Stimulated activated naive CD8-positive, alpha-beta T cell treated with anti-CD3 and anti-CD28 coated beads, Interleukin-15, Interleukin-2, amounts not matched to agents 100 ng/mL and 50 ng/mL, for 24 hours (primary cell): Measurements from ENCODE around the gene WDHD1.
A peak's percentile ranks its signal among the peaks of the same experiment; 100 is the strongest.
"Not testable (repeated sequence)": the region's sequence is repeated elsewhere in the genome, so short reads cannot be mapped to it uniquely, and the experiment has no call there.

ENCODE experiments used
- H3K27ac Mint-ChIP-seq: one replicate; pipeline ENCODE4 v1.8.0; 2021; ENCODE audit warnings: mild to moderate bottlenecking, mixed read lengths
- H3K27me3 Mint-ChIP-seq: one replicate; pipeline ENCODE4 v1.8.0; 2021; ENCODE audit warnings: mixed read lengths
- H3K36me3 Mint-ChIP-seq: one replicate; pipeline ENCODE4 v1.8.0; 2021; ENCODE audit warnings: low read depth, mixed read lengths
- H3K4me1 Mint-ChIP-seq: one replicate; pipeline ENCODE4 v1.8.0; 2021; ENCODE audit warnings: low read depth, mixed read lengths
- H3K4me3 Mint-ChIP-seq: one replicate; pipeline ENCODE4 v1.8.0; 2021; ENCODE audit warnings: mild to moderate bottlenecking, mixed read lengths
- H3K9me3 Mint-ChIP-seq: one replicate; pipeline ENCODE4 v1.8.0; 2021; ENCODE audit warnings: mixed read lengths

Gene WDHD1

GRCh38 chr14:54919330-54919729 lies 107.6 kb downstream of the WDHD1 start:
- H3K4me1 Mint-ChIP-seq = no peaks in the 10 kb centered on the region
- no peaks in the 10 kb centered on the region for H3K9me3 Mint-ChIP-seq
- no peak overlapping the region for H3K27ac Mint-ChIP-seq
- H3K27me3 Mint-ChIP-seq = no peaks in the 10 kb centered on the region
- H3K36me3 Mint-ChIP-seq = no peaks in the 10 kb centered on the region
- H3K4me3 Mint-ChIP-seq = no peak overlapping the region

GRCh38 chr14:54918427-54918826 lies 108.5 kb downstream of the WDHD1 start:
- Mint-ChIP-seq H3K36me3 (no peaks in the 10 kb centered on the region), H3K4me3 (no peak overlapping the region), H3K9me3 (no peaks in the 10 kb centered on the region), H3K27me3 (no peaks in the 10 kb centered on the region), H3K27ac (no peak overlapping the region), H3K4me1 (no peaks in the 10 kb centered on the region)

GRCh38 chr14:54916101-54916500 lies 110.8 kb downstream of the WDHD1 start:
- H3K9me3 Mint-ChIP-seq = no peaks in the 10 kb centered on the region
- H3K4me3 Mint-ChIP-seq = no peak overlapping the region
- H3K27me3 Mint-ChIP-seq = no peaks in the 10 kb centered on the region
- peak overlapping the region; percentile 29 for H3K27ac Mint-ChIP-seq
- no peaks in the 10 kb centered on the region for H3K4me1 Mint-ChIP-seq
- H3K36me3 Mint-ChIP-seq = no peaks in the 10 kb centered on the region

- H3K27ac Mint-ChIP-seq = no peak overlapping the region
- no peaks in the 10 kb centered on the region for H3K9me3 Mint-ChIP-seq
- H3K4me3 Mint-ChIP-seq = no peak overlapping the region
- H3K4me1 Mint-ChIP-seq = peaks cover 11% of the 10 kb centered on the region
- H3K36me3 Mint-ChIP-seq = no peaks in the 10 kb centered on the region
- no peaks in the 10 kb centered on the region for H3K27me3 Mint-ChIP-seq
Observed at GRCh38 chr14:54909817-54910558, 116.9 kb downstream of the WDHD1 start.

GRCh38 chr14:54908973-54909372 lies 117.9 kb downstream of the WDHD1 start:
- H3K4me3 Mint-ChIP-seq, H3K9me3 Mint-ChIP-seq, H3K36me3 Mint-ChIP-seq, H3K27me3 Mint-ChIP-seq, H3K27ac Mint-ChIP-seq: not testable (repeated sequence)
- peaks cover 11% of the 10 kb centered on the region for H3K4me1 Mint-ChIP-seq

GRCh38 chr14:54908190-54908589 lies 118.7 kb downstream of the WDHD1 start:
- H3K27ac Mint-ChIP-seq = peak overlapping the region; percentile 12
- no peaks in the 10 kb centered on the region for H3K27me3 Mint-ChIP-seq
- no peaks in the 10 kb centered on the region for H3K9me3 Mint-ChIP-seq

GRCh38 chr14:54906075-54906474 lies 120.8 kb downstream of the WDHD1 start:
- H3K36me3 Mint-ChIP-seq = no peaks in the 10 kb centered on the region
- no peaks in the 10 kb centered on the region for H3K9me3 Mint-ChIP-seq
- H3K27ac Mint-ChIP-seq = no peak overlapping the region
- no peaks in the 10 kb centered on the region for H3K27me3 Mint-ChIP-seq
- H3K4me1 Mint-ChIP-seq = peaks cover 15% of the 10 kb centered on the region
- H3K4me3 Mint-ChIP-seq = no peak overlapping the region

More at GRCh38 chr14:54908190-54908589, 118.7 kb downstream of the WDHD1 start:
- Mint-ChIP-seq H3K4me1 (peaks cover 12% of the 10 kb centered on the region), H3K36me3 (no peaks in the 10 kb centered on the region), H3K4me3 (no peak overlapping the region)

GRCh38 chr14:54902521-54903420 lies 124.1 kb downstream of the WDHD1 start, which contains the start of gene GCH1:
TSS of gene GCH1 (minus strand) at chr14:54902826. CDS start at chr14:54902663, 163 bp downstream.
- Mint-ChIP-seq H3K4me3 (peak within 1 kb of the TSS; percentile 85), H3K27ac (peak within 1 kb of the TSS; percentile 76), H3K27me3 (no peaks in the 10 kb centered on the region), H3K4me1 (peaks cover 21% of the 10 kb centered on the region), H3K36me3 (peaks cover 5% of the 10 kb centered on the region), H3K9me3 (no peaks in the 10 kb centered on the region)

- Mint-ChIP-seq H3K4me1 (peaks cover 18% of the 10 kb centered on the region), H3K4me3 (peak overlapping the region; percentile 85), H3K27me3 (no peaks in the 10 kb centered on the region), H3K36me3 (peaks cover 9% of the 10 kb centered on the region), H3K27ac (peak overlapping the region; percentile 55), H3K9me3 (no peaks in the 10 kb centered on the region)
Observed at GRCh38 chr14:54902143-54902520, 124.8 kb downstream of the WDHD1 start.

GRCh38 chr14:54901380-54902142 lies 125.3 kb downstream of the WDHD1 start:
- peaks cover 18% of the 10 kb centered on the region for H3K4me1 Mint-ChIP-seq
- peak overlapping the region; percentile 85 for H3K4me3 Mint-ChIP-seq
- no peaks in the 10 kb centered on the region for H3K9me3 Mint-ChIP-seq
- H3K27ac Mint-ChIP-seq = peak overlapping the region; percentile 83
- H3K36me3 Mint-ChIP-seq = peaks cover 9% of the 10 kb centered on the region
- H3K27me3 Mint-ChIP-seq = no peaks in the 10 kb centered on the region

GRCh38 chr14:54899573-54899972 lies 127.3 kb downstream of the WDHD1 start:
- Mint-ChIP-seq H3K27ac (no peak overlapping the region), H3K9me3 (no peaks in the 10 kb centered on the region), H3K4me3 (no peak overlapping the region), H3K36me3 (peaks cover 9% of the 10 kb centered on the region), H3K27me3 (no peaks in the 10 kb centered on the region), H3K4me1 (peaks cover 28% of the 10 kb centered on the region)

- not testable (repeated sequence) for H3K4me3 Mint-ChIP-seq, H3K27me3 Mint-ChIP-seq, H3K27ac Mint-ChIP-seq, H3K9me3 Mint-ChIP-seq, H3K36me3 Mint-ChIP-seq
- peaks cover 32% of the 10 kb centered on the region for H3K4me1 Mint-ChIP-seq
Observed at GRCh38 chr14:54897809-54898555, 128.9 kb downstream of the WDHD1 start.

- H3K36me3 Mint-ChIP-seq = peaks cover 17% of the 10 kb centered on the region
- no peaks in the 10 kb centered on the region for H3K27me3 Mint-ChIP-seq
- H3K4me1 Mint-ChIP-seq = peaks cover 38% of the 10 kb centered on the region
- no peak overlapping the region for H3K4me3 Mint-ChIP-seq
- no peak overlapping the region for H3K27ac Mint-ChIP-seq
- no peaks in the 10 kb centered on the region for H3K9me3 Mint-ChIP-seq
Observed at GRCh38 chr14:54895683-54896082, 131.2 kb downstream of the WDHD1 start.

GRCh38 chr14:54894995-54895394 lies 131.9 kb downstream of the WDHD1 start:
- no peaks in the 10 kb centered on the region for H3K27me3 Mint-ChIP-seq
- peaks cover 14% of the 10 kb centered on the region for H3K36me3 Mint-ChIP-seq
- H3K9me3 Mint-ChIP-seq = no peaks in the 10 kb centered on the region
- H3K27ac Mint-ChIP-seq = no peak overlapping the region
- H3K4me1 Mint-ChIP-seq = peaks cover 40% of the 10 kb centered on the region
- H3K4me3 Mint-ChIP-seq = no peak overlapping the region
